ENCODE measurements around the gene PINK1.

DNA sequence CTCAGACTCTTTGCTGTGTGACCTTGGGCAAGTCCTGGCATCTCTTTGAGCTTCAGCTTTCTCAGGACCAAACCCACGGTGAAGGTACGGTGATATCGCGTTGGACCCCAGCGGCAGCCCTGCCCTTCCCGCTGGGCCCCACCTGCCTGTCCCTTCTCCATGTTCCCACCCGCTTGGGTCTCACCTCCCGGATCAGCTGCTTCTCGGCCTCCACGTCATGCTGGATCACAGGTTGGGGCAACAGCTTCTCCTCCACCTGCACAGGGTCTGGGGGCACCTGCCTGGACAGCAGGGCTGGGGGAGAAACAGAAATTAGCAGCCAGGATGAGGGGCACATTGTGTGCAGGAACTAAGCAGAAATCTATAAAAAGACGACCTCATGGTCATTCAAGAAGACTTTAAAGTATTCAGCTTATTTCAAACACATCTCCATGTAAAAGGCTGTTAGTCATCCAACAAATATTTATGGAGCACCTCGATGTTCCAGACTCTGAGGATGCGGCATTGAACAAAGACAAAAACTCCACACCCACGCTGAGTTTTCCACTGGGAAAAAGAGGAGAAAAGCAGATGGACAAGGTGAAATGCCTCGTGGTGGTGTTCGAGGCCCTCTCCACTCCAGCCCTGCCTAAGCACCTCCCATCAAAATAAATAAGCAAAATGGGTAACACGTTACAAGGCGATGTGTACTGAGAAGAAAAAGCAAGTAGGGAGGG, 65.1 kb downstream of the PINK1 start:
- TF ChIP-seq, protein P1, sequence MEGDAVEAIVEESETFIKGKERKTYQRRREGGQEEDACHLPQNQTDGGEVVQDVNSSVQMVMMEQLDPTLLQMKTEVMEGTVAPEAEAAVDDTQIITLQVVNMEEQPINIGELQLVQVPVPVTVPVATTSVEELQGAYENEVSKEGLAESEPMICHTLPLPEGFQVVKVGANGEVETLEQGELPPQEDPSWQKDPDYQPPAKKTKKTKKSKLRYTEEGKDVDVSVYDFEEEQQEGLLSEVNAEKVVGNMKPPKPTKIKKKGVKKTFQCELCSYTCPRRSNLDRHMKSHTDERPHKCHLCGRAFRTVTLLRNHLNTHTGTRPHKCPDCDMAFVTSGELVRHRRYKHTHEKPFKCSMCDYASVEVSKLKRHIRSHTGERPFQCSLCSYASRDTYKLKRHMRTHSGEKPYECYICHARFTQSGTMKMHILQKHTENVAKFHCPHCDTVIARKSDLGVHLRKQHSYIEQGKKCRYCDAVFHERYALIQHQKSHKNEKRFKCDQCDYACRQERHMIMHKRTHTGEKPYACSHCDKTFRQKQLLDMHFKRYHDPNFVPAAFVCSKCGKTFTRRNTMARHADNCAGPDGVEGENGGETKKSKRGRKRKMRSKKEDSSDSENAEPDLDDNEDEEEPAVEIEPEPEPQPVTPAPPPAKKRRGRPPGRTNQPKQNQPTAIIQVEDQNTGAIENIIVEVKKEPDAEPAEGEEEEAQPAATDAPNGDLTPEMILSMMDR (IDR thresholded peaks at IDR 0.05): no peak
- no peak for TF ChIP-seq POLR2A (IDR thresholded peaks at IDR 0.05)

Measured in lower leg skin (tissue), 3 donors.